Smooth muscle cell (in vitro differentiated cells): Measurements from ENCODE around the gene ICA1. TPM values are rescaled to one million over a fixed set of nuclear protein-coding genes. Genes with fewer than 3 reads are reported as not detected.

Experiments
- DNase-seq: peaks from one replicate; lab custom pipeline; 2025; ENCODE audit not compliant: unreplicated experiment; lab: John Stamatoyannopoulos, UW
- H2AFZ ChIP-seq: fragments of 200-600 bp; sonication (generic); 2 replicates; pipeline ENCODE4 v1.6.0; 2016; ENCODE audit warnings: antibody characterized with exemption, low read depth, mild to moderate bottlenecking
- H3F3A ChIP-seq: fragments of 200-600 bp; sonication (generic); 2 replicates; pipeline ENCODE4 v1.6.0; 2017; ENCODE audit warnings: antibody characterized with exemption, low read depth
- H3K27ac ChIP-seq: fragments of 200-600 bp; sonication (generic); 2 replicates; pipeline ENCODE4 v1.5.1; 2016; ENCODE audit warnings: low read depth, mild to moderate bottlenecking
- H3K27me3 ChIP-seq: fragments of 200-600 bp; sonication (generic); 2 replicates; pipeline ENCODE4 v1.6.1; 2016; ENCODE audit warnings: low read depth, mild to moderate bottlenecking
- H3K36me3 ChIP-seq: fragments of 200-600 bp; sonication (generic); 2 replicates; pipeline ENCODE4 v1.5.1; 2016; ENCODE audit warnings: low read depth
- H3K4me1 ChIP-seq: fragments of 200-600 bp; sonication (generic); 2 replicates; pipeline ENCODE4 v1.5.1; 2016; ENCODE audit warnings: low read depth
- H3K4me2 ChIP-seq: fragments of 200-600 bp; sonication (generic); 2 replicates; pipeline ENCODE4 v1.6.0; 2016; ENCODE audit warnings: mild to moderate bottlenecking
- H3K4me3 ChIP-seq: fragments of 200-600 bp; sonication (generic); 2 replicates; pipeline ENCODE4 v1.5.1; 2016; ENCODE audit warnings: mild to moderate bottlenecking
- H3K79me2 ChIP-seq: fragments of 200-600 bp; sonication (generic); 2 replicates; pipeline ENCODE4 v1.6.0; 2016; ENCODE audit warnings: low read depth, mild to moderate bottlenecking
- H3K9ac ChIP-seq: fragments of 200-600 bp; sonication (generic); 2 replicates; pipeline ENCODE4 v1.6.0; 2016; ENCODE audit warnings: low read depth
- H3K9me3 ChIP-seq: fragments of 200-600 bp; sonication (generic); replicated peaks from 2 replicates; pipeline ENCODE4 v1.5.1; 2016; ENCODE audit warnings: low read depth
- H4K20me1 ChIP-seq: fragments of 200-600 bp; sonication (generic); 2 replicates; pipeline ENCODE4 v1.6.0; 2016; ENCODE audit warnings: low read depth
- CTCF ChIP-seq: fragments of 200-600 bp; sonication (generic); IDR thresholded peaks from 2 replicates; pipeline ENCODE4 v1.5.1; 2017; ENCODE audit warnings: borderline replicate concordance, mild to moderate bottlenecking, antibody characterized with exemption; ENCODE audit not compliant: insufficient read depth, poor library complexity, severe bottlenecking
- whole genome bisulfite sequencing: methylation state at CpG from one replicate; pipeline ENCODE4 v1.1.7; 2016; ENCODE audit warnings: low lambda C conversion rate; 5-methylcytosine and 5-hydroxymethylcytosine counted together
- polyA plus RNA-seq: library from polyadenylated mRNA; unstranded; fragments of >200 nt; fragmentation: Nextera tagmentation; extraction: Ambion mirVana; gene quantifications from 2 replicates; pipeline ENCODE4 v1.2.1, GENCODE V29; 2016
- total RNA-seq: library from RNA; depleted of rRNA; stranded (reverse); fragments of >200 nt; gene quantifications from 2 replicates; pipeline ENCODE4 v1.2.3, GENCODE V29; 2014

The ICA1 gene
- total and polyA plus RNA-seq, 2 experiments from 2014 or later = 4.3 to 5.0 TPM

GRCh38 chr7:8133188-8133848 lies 128.6 kb downstream of the ICA1 start:
- Histone ChIP-seq H3K9me3 (no peaks in the 10 kb centered on the region), H3K4me3 (no peak overlapping the region), H3K79me2 (no peaks in the 10 kb centered on the region), H3K27me3 (no peaks in the 10 kb centered on the region), H3K36me3 (no peaks in the 10 kb centered on the region), H4K20me1 (no peaks in the 10 kb centered on the region), H3K4me1 (no peaks in the 10 kb centered on the region), H2AFZ (no peak overlapping the region), H3K9ac (no peak overlapping the region), H3K4me2 (no peak overlapping the region), H3F3A (no peaks in the 10 kb centered on the region), H3K27ac (no peak overlapping the region)
- TF ChIP-seq CTCF = no peak
- no peak for DNase-seq
- WGBS = 91% methylated on average over 2 of the region's 2 CpGs

GRCh38 chr7:8131694-8132605 lies 130.0 kb downstream of the ICA1 start:
- Histone ChIP-seq H2AFZ (no peak overlapping the region), H3F3A (no peaks in the 10 kb centered on the region), H3K4me1 (no peaks in the 10 kb centered on the region), H3K4me3 (no peak overlapping the region), H3K9ac (no peak overlapping the region), H3K9me3 (no peaks in the 10 kb centered on the region), H3K27me3 (no peaks in the 10 kb centered on the region), H3K36me3 (no peaks in the 10 kb centered on the region), H3K4me2 (no peak overlapping the region), H3K79me2 (no peaks in the 10 kb centered on the region), H4K20me1 (no peaks in the 10 kb centered on the region), H3K27ac (no peak overlapping the region)
- DNase-seq = no peak
- TF ChIP-seq CTCF = no peak
- WGBS = 81% methylated on average over 5 of the region's 5 CpGs

- TF ChIP-seq CTCF = no peak
- Histone ChIP-seq H2AFZ (no peak overlapping the region), H3K4me3 (no peak overlapping the region), H4K20me1 (no peaks in the 10 kb centered on the region), H3K27ac (no peak overlapping the region), H3K27me3 (no peaks in the 10 kb centered on the region), H3K36me3 (no peaks in the 10 kb centered on the region), H3K79me2 (no peaks in the 10 kb centered on the region), H3K9ac (no peak overlapping the region), H3K4me2 (no peak overlapping the region), H3K9me3 (no peaks in the 10 kb centered on the region), H3F3A (no peaks in the 10 kb centered on the region), H3K4me1 (no peaks in the 10 kb centered on the region)
- DNase-seq = no peak
- WGBS = 97% methylated on average over 1 of the region's 1 CpG
Observed at GRCh38 chr7:8130663-8131062, 131.3 kb downstream of the ICA1 start.
